GM12872 (cell line): Measurements from ENCODE around the gene ANK2.
A peak's percentile ranks its signal among the peaks of the same experiment; 100 is the strongest.

ENCODE experiments used
- CTCF ChIP-seq: IDR thresholded peaks from 3 replicates; pipeline ENCODE4 v1.5.1; 2011; ENCODE audit warnings: low read depth, mild to moderate bottlenecking, low read length, moderate library complexity; ENCODE audit not compliant: insufficient read depth

ANK2 gene

GRCh38 chr4:113270520-113271319 is 221.3 kb downstream of the ANK2 start:
- TF ChIP-seq CTCF: no peak

- no peak for TF ChIP-seq CTCF
These were observed 223.1 kb downstream of the ANK2 start for GRCh38 chr4:113272523-113272922.

GRCh38 chr4:113273721-113274220 is 224.3 kb downstream of the ANK2 start:
- no peak for TF ChIP-seq CTCF

GRCh38 chr4:113276464-113277170 is 227.2 kb downstream of the ANK2 start:
- TF ChIP-seq CTCF: no peak

GRCh38 chr4:113278324-113278934 is 229.0 kb downstream of the ANK2 start:
- peak; percentile 84 for TF ChIP-seq CTCF

- no peak for TF ChIP-seq CTCF
These were observed 236.0 kb downstream of the ANK2 start for GRCh38 chr4:113285501-113285900.

- TF ChIP-seq CTCF: no peak
These were observed 238.8 kb downstream of the ANK2 start for GRCh38 chr4:113288257-113288656.
